Parathyroid adenoma (tissue), 2 donors: ENCODE results near the gene MTX1.

Experiments used
- H2AFZ ChIP-seq: fragments of 300-600 bp; sonication (generic); one replicate; pipeline ENCODE4 v1.7.0; 2017; ENCODE audit warnings: antibody characterized with exemption, mild to moderate bottlenecking
- H3K27ac ChIP-seq: fragments of 300-600 bp; sonication (generic); one replicate; pipeline ENCODE4 v1.7.0; 2017
- H3K27me3 ChIP-seq: fragments of 300-600 bp; sonication (generic); one replicate; pipeline ENCODE4 v1.7.0; 2017; ENCODE audit warnings: low read length; ENCODE audit not compliant: control insufficient read depth, insufficient read depth
- H3K36me3 ChIP-seq: fragments of 300-600 bp; sonication (generic); one replicate; pipeline ENCODE4 v1.7.0; 2017; ENCODE audit warnings: low read length; ENCODE audit not compliant: control insufficient read depth, insufficient read depth
- H3K4me1 ChIP-seq: fragments of 300-600 bp; sonication (generic); one replicate; pipeline ENCODE4 v1.7.0; 2017; ENCODE audit warnings: control low read depth
- H3K4me2 ChIP-seq: fragments of 300-600 bp; sonication (generic); one replicate; pipeline ENCODE4 v1.7.0; 2017; ENCODE audit warnings: low read length
- H3K4me3 ChIP-seq: fragments of 300-600 bp; sonication (generic); one replicate; pipeline ENCODE4 v1.7.0; 2017; ENCODE audit warnings: low read depth, low read length
- H3K79me2 ChIP-seq: fragments of 300-600 bp; sonication (generic); one replicate; pipeline ENCODE4 v1.7.0; 2017; ENCODE audit warnings: control low read depth
- H3K9ac ChIP-seq: fragments of 300-600 bp; sonication (generic); one replicate; pipeline ENCODE4 v1.7.0; 2017; ENCODE audit warnings: mild to moderate bottlenecking
- H3K9me3 ChIP-seq: fragments of 300-600 bp; sonication (generic); one replicate; pipeline ENCODE4 v1.7.0; 2017; ENCODE audit warnings: low read length; ENCODE audit not compliant: control insufficient read depth
- TF ChIP-seq, protein P1 (sequence below): fragments of 300-600 bp; sonication (generic); IDR thresholded peaks from one replicate; pipeline ENCODE4 v1.7.0; 2017; ENCODE audit warnings: antibody characterized with exemption, mild to moderate bottlenecking
- donor health status: primary hyperparathyroidism.

MTX1 gene

DNA sequence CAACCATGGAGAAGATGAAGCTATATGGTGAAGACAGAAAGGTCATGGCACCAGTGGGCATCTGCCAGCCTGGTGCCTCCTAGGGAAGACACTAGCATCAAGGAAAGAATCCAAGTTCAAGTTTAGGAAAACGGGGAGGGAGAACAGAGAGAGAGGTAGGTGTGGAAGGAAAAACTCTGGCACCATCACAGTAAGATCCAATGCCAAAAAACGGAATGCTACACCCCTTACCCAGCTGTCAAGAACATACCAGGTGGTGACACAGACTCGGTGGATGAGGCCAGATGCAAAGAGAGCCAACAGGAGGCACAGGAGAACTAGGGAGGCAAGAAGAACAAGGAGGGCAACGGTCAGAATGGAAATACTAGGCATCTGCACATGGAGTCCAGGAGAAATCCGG, 39.0 kb upstream of the MTX1 start:
- Histone ChIP-seq H3K4me3 (no peak overlapping the region), H3K36me3 (no peaks in the 10 kb centered on the region), H2AFZ (no peak overlapping the region), H3K4me1 (no peaks in the 10 kb centered on the region), H3K79me2 (no peaks in the 10 kb centered on the region), H3K27ac (no peak overlapping the region), H3K9me3 (no peaks in the 10 kb centered on the region), H3K9ac (no peak overlapping the region), H3K27me3 (no peaks in the 10 kb centered on the region), H3K4me2 (no peak overlapping the region)
- TF ChIP-seq, protein P1, sequence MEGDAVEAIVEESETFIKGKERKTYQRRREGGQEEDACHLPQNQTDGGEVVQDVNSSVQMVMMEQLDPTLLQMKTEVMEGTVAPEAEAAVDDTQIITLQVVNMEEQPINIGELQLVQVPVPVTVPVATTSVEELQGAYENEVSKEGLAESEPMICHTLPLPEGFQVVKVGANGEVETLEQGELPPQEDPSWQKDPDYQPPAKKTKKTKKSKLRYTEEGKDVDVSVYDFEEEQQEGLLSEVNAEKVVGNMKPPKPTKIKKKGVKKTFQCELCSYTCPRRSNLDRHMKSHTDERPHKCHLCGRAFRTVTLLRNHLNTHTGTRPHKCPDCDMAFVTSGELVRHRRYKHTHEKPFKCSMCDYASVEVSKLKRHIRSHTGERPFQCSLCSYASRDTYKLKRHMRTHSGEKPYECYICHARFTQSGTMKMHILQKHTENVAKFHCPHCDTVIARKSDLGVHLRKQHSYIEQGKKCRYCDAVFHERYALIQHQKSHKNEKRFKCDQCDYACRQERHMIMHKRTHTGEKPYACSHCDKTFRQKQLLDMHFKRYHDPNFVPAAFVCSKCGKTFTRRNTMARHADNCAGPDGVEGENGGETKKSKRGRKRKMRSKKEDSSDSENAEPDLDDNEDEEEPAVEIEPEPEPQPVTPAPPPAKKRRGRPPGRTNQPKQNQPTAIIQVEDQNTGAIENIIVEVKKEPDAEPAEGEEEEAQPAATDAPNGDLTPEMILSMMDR = no peak

DNA sequence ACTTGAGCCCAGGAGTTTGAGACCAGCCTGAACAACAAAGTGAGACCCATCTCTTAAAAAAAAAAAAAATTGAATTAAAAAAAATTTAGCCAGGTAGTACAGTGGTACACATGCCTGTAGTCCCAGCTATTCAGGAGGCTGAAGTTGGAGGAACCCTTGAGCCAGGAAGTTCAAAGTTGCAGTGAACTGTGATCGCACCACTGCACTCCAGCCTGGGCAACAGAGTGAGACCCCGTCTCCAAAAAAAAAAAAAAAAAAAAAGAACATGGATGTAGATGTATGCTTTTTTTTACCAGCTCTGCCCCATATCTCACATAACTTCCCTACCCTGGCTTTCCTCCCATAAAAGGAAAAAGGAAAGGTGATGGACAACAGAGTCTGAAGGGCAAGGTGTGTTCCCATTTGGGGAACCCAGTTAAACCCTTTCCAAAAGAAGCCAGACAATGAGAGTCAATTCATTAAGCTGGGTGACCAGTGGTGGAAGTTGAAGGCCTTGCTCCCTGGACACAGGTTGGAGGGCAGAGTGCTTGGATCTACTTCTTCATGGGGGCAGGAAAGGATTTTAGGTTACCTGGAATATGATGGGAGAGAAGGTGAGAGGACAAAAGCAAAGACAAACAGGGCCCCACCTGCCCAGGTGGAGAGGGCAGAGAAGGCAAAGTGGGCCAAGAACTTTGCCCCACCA, 38.3 kb upstream of the MTX1 start:
- Histone ChIP-seq H3K27me3 (no peaks in the 10 kb centered on the region), H3K36me3 (no peaks in the 10 kb centered on the region)

DNA sequence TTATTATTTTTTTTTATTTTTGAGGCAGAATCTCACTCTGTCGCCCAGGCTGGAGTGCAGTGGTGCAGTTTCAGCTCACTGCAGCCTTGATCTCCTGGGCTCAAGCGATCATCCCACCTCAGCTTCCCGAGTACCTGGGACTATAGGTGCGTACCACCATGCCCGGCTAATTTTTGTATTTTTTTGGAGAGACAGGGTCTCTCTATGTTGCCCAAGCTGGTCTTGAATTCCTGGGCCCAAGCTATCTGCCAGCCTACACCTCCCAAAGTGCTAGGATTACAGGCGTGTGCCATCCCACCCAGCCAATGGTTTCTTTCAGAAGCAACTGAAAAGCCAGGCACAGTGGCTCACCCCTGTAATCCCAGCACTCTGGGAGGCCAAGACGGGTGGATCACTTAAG, 37.7 kb upstream of the MTX1 start:
- H3K9me3 ChIP-seq = no peaks in the 10 kb centered on the region
- H3K4me2 ChIP-seq = no peak overlapping the region
- no peaks in the 10 kb centered on the region for H3K27me3 ChIP-seq
- H3K4me1 ChIP-seq = no peaks in the 10 kb centered on the region
- H3K36me3 ChIP-seq = no peaks in the 10 kb centered on the region
- H3K4me3 ChIP-seq = no peak overlapping the region
- TF ChIP-seq, protein P1 = no peak
- no peak overlapping the region for H2AFZ ChIP-seq
- no peaks in the 10 kb centered on the region for H3K79me2 ChIP-seq
- no peak overlapping the region for H3K27ac ChIP-seq
- no peak overlapping the region for H3K9ac ChIP-seq

More for the DNA sequence above, 38.3 kb upstream of the MTX1 start:
- H3K9ac ChIP-seq = no peak overlapping the region
- no peak overlapping the region for H3K4me2 ChIP-seq
- H3K4me1 ChIP-seq = no peaks in the 10 kb centered on the region
- H3K27ac ChIP-seq = no peak overlapping the region
- no peaks in the 10 kb centered on the region for H3K79me2 ChIP-seq
- H2AFZ ChIP-seq = no peak overlapping the region
- no peak overlapping the region for H3K4me3 ChIP-seq
- H3K9me3 ChIP-seq = no peaks in the 10 kb centered on the region
- TF ChIP-seq, protein P1 = no peak

DNA sequence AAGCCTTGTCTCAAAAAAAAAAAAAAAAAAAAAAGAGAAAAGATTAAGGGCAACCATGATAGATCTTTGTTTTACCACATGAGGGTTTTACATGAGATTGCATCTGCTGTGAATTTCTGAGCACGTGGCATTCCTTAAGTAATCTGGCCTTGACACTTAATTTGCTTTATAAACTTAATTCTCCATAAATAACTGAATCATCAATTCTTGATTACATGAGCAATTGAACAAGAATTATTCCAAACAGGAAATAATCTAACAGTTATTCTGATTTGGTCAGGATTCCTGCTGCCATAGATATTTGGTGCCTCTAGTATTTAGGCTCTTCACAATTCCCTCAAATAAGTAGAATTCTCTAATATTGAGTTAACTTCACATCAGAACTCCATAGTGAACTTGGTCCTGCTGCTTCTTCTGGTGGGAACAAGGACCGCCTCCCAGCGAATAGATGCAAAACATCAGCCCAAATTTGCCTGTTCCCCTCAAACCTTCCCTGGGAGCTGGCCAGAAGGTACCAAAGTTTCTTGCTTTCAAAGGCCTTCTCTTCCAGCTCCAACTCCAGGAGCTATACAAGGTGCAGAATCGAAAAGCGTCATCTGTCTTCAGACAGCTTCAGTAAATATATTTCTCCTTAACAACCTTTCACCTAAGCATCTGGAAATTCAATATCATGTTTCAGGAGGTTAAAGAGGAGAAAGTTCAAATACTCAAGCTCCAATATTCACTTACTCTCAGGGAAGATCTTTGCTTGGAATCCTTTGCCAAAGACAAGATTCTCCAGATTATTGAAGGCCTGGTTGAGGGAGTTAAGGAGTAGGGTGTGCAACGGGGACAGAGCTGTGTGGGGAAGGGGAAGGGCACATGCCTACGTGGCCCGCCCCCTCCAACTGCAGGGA, 36.4 kb upstream of the MTX1 start:
- TF ChIP-seq, protein P1 = no peak
- Histone ChIP-seq H3K9me3 (no peaks in the 10 kb centered on the region), H3K4me3 (peak overlapping the region; percentile 99), H3K79me2 (no peaks in the 10 kb centered on the region), H3K27ac (peak overlapping the region; percentile 86), H3K4me1 (no peaks in the 10 kb centered on the region), H3K36me3 (no peaks in the 10 kb centered on the region), H3K9ac (no peak overlapping the region), H3K4me2 (peak overlapping the region; percentile 97), H2AFZ (peak overlapping the region; percentile 95), H3K27me3 (no peaks in the 10 kb centered on the region)
